GM10847 (cell line): ENCODE measurements around the gene PAQR7.

Experiments used
- POLR2A ChIP-seq: IDR thresholded peaks from 2 replicates; pipeline ENCODE4 v1.6.1; 2011; ENCODE audit not compliant: insufficient read length; ENCODE audit errors: extremely low read depth

The PAQR7 gene

DNA sequence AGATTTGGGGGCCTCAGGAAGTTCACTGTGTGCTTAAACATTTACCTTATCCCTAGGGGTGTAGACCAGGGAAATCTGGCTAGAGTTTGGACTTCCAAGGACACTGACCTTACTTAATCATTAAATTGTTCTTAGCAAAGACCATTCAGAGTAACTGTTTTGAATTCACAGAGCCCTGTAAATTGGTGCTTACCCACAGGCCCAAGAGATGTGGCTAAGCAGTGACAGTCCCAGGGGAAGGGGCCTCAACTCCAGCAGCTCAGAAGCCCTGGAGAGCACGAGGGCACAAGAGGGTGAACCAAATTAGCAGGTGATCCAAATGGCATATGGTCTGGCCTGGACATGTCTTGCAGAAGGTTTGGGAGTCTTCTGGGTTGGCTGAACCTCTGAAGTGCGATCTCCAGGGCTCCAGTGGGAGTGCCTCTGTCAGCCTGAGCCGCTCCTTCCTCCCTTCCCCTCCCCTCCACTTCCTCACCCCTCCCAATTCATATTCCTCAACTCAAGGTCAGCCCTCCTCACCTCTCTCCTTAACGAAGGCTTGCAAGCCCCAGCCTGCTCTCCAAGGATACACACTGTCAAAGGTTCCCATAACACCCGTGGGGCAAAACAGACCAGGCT is 4.3 kb downstream of the PAQR7 start:
- no peak for TF ChIP-seq POLR2A

- TF ChIP-seq POLR2A = no peak
These were observed 4.9 kb downstream of the PAQR7 start for GRCh38 chr1:25870614-25871013.

- TF ChIP-seq POLR2A = no peak
These were observed 5.5 kb downstream of the PAQR7 start for GRCh38 chr1:25869909-25870606.

GRCh38 chr1:25867210-25867991 is 8.1 kb downstream of the PAQR7 start:
- TF ChIP-seq POLR2A = no peak

DNA sequence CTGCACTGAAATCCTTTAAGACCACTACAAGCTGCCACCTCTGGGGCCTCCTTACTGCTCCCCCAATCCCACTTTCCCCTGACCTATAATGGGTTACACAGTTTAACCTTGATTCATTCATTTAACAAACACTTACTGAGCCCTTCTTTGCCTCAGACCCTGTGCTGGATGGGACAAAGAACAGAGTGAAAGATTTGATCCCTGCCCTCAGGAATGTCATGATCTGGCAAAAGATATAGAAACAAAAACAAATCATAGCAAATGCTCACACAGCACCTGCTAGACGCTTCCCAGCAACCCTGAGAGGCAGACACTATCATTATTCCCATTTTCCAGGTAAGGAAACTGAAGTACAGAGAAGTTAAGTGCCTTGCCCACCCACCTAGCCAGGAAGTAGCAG is 9.2 kb downstream of the PAQR7 start:
- TF ChIP-seq POLR2A = no peak

GRCh38 chr1:25864434-25864833 is 11.1 kb downstream of the PAQR7 start:
- no peak for TF ChIP-seq POLR2A

- no peak for TF ChIP-seq POLR2A
These were observed 11.8 kb downstream of the PAQR7 start for GRCh38 chr1:25863486-25864262.

DNA sequence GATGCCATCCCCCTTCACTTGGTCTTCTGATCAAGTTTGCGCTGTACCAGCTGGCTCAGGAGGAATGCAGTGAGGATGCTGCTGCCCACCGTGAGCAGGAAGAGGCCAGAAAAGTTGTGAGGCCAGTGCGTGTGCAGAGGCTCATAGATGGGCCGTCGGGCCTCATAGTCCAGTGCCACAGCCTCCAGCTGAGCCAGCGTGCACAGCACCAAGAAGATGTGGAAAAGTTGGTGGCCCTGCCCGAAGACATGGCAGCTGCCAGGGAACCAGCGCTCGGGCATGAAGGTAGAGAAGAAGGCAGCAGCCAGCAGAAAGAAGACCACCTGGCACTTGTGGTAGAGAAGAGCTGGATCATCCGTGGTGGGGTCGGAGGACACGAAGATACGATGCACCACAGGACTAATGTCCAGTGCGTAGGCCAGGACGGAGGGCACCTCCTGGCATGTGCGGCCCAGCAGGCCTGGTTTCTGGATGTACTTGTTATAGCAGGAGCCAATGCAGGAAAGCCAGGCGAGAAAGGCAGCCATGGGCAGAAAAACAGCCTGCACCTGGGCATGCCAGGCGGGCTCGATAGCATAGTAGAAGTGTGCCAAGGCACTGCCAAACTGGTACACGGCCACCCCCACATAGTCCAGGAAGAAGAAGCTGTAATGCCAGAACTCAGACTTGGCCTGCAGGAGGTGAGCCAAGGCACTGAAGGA is 12.6 kb downstream of the PAQR7 start:
- no peak for TF ChIP-seq POLR2A

DNA sequence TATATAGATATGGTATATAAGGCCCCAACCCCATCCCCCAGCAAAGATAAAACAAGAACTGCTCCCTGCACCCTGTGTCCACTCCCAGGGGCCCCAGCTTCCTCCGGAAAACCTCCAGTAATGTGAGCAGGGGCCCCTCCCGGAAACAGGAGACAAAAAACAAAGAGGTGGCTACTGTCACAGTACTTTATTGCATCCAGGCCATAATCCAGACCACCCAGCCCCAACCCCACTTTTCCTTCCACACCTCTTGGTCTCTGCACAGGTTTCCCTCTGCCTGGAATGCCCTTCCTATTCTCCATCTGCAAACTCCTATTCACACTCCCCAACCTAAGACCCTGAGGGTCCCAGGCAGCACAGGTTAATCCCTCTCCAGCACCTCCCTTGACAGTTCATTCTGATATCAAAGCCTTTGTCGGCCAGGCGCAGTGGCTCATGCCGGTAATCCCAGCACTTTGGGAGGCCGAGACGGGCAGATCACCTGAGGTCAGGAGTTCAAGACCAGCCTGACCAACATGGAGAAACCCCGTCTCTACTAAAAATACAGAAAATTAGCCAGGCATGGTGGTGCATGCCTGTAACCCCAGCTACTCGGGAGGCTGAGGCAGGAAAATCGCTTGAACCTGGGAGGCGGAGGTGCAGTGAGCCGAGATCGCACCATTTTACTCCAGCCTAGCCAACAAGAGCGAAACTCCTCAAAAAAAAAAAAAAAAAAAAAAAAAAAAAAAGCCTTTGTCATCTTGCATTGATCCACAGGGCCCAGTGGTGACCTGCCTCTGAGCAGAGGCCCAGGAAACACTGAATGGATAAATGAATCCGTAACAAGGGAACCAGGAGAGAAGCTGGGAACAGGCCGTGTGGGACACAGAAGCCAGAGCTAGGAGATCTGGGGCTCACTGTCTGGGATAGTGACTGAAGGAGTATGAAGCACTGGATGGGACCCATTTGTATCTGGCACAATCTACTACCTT is 13.9 kb downstream of the PAQR7 start:
- no peak for TF ChIP-seq POLR2A

GRCh38 chr1:25858906-25859789 is 16.4 kb downstream of the PAQR7 start, which contains the start of gene AUNIP:
TSS of gene AUNIP (minus strand) at chr1:25859457. CDS start at chr1:25859357, 100 bp downstream.
- TF ChIP-seq POLR2A = peak; percentile 74

GRCh38 chr1:25858494-25858893 is 17.0 kb downstream of the PAQR7 start:
- no peak for TF ChIP-seq POLR2A

DNA sequence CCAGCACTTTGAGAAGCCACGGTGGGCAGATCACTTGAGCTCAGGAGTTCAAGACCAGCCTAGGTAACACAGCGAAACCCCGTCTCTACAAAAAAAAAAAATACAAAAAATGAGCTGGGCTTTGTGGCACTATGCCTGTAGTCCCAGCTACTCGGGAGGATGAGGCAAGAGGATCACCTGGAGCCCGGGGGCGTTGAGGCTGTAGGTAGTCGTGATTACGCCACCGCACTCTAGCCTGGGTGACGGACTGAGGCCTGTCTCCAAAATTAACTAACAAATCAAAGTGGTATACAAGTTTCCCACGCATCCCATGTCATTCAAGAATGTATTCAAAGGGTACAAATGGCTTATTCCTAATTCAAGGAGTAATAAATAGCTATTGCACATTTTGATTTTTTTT is 18.7 kb downstream of the PAQR7 start:
- no peak for TF ChIP-seq POLR2A

DNA sequence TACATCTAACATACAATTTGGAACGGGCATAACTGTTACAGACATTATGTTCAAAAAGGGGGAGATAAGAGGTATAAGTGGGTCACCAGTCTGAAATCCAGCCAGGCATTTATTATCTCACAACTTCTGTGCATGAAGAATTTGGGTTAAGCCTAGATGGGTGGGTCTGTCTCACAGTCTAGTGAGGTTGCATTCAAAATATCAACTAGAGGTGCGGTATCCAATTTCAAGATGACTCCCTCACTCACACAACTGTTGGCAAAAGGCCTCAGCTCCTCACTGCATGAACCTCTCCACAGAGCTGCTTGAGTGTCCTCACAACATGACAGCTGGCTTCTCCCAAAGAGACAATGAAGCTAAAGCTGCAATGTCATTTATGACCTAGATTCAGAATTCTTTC is 21.0 kb downstream of the PAQR7 start:
- no peak for TF ChIP-seq POLR2A
